Measurements from ENCODE around the gene HIP1R. TPM values are rescaled to one million over a fixed set of nuclear protein-coding genes. Genes with fewer than 3 reads are reported as not detected.

HIP1R gene
- polyA plus RNA-seq, 1 experiment: 12.8 TPM

GRCh38 chr12:122858591-122859302 is 23.5 kb downstream of the HIP1R start:
- TF ChIP-seq, protein P1, sequence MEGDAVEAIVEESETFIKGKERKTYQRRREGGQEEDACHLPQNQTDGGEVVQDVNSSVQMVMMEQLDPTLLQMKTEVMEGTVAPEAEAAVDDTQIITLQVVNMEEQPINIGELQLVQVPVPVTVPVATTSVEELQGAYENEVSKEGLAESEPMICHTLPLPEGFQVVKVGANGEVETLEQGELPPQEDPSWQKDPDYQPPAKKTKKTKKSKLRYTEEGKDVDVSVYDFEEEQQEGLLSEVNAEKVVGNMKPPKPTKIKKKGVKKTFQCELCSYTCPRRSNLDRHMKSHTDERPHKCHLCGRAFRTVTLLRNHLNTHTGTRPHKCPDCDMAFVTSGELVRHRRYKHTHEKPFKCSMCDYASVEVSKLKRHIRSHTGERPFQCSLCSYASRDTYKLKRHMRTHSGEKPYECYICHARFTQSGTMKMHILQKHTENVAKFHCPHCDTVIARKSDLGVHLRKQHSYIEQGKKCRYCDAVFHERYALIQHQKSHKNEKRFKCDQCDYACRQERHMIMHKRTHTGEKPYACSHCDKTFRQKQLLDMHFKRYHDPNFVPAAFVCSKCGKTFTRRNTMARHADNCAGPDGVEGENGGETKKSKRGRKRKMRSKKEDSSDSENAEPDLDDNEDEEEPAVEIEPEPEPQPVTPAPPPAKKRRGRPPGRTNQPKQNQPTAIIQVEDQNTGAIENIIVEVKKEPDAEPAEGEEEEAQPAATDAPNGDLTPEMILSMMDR (IDR thresholded peaks at IDR 0.05; ENCODE audit: insufficient read depth, low read depth, low read length): no peak
- Histone ChIP-seq H3K27me3 (ENCODE audit: control insufficient read depth, insufficient read depth, low read length) (no peaks in the 10 kb centered on the region), H3K36me3 (ENCODE audit: control insufficient read depth, insufficient read depth, low read length) (peaks cover 2% of the 10 kb centered on the region; the same call in 1 of the 2 replicates), H3K4me3 (ENCODE audit: low read depth, low read length) (no peak overlapping the region)
- ChIA-PET POLR2A (no interaction called here), CTCF (interaction anchor here (0.8 to 11.1 kb wide), 9 partner anchors 11 to 539 kb away, joined by 3 to 275 read pairs (median 21); no protein-coding TSS in a partner anchor)
- DNase-seq (ENCODE audit: low read depth): no peak

DNA sequence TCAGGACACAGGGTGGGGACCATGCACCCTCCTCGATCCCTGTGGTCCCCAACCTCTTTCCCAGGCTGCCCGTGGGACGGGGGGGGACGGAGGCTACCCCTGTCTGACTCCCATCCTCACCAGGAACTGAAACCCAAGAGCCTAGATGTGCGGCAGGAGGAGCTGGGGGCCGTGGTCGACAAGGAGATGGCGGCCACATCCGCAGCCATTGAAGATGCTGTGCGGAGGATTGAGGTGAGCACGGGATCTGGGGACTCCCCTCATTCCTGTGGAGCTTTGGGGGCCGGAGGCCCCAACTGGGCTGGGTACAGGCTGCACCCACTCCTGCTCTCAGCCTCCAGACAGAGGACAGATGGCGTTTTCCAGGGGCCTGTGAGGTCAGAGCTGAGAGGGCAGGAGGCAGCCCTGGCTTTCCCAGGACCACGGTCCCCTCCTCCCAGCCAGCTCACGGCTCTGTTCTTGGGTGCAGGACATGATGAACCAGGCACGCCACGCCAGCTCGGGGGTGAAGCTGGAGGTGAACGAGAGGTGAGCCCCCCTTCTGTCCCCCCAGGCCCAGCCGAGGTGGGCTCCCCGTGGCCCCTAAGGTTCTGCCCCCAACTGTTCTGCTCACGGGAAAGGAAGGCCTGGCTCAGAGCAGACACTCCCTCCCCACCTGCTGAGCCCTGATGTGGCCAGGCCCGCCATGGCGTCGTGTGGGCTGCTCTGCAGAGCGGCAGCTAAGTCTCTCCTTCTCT is 24.2 kb downstream of the HIP1R start:
- peaks cover 3% of the 10 kb centered on the region for H3K36me3 ChIP-seq (ENCODE audit: control insufficient read depth, insufficient read depth, low read length)
- no peak for DNase-seq (ENCODE audit: low read depth)
- H3K4me3 ChIP-seq (ENCODE audit: low read depth, low read length): no peak overlapping the region
- H3K27me3 ChIP-seq (ENCODE audit: control insufficient read depth, insufficient read depth, low read length): no peaks in the 10 kb centered on the region
- TF ChIP-seq, protein P1 (IDR thresholded peaks at IDR 0.05; ENCODE audit: insufficient read depth, low read depth, low read length): no peak
- POLR2A ChIA-PET: no interaction called here
- CTCF ChIA-PET: interaction anchor here (0.7 to 11.1 kb wide), 14 partner anchors 11 to 538 kb away, joined by 3 to 275 read pairs (median 7); partner anchors contain the start of gene ABCB9

GRCh38 chr12:122860040-122860853 is 25.0 kb downstream of the HIP1R start:
- POLR2A ChIA-PET: no interaction called here
- H3K4me3 ChIP-seq (ENCODE audit: low read depth, low read length): no peak overlapping the region
- CTCF ChIA-PET: interaction anchor here (0.5 to 11.1 kb wide), 28 partner anchors 8 to 537 kb away, joined by 3 to 275 read pairs (median 4); partner anchors contain the start of genes ABCB9 and OGFOD2
- peaks cover 7% of the 10 kb centered on the region for H3K36me3 ChIP-seq (ENCODE audit: control insufficient read depth, insufficient read depth, low read length)
- no peaks in the 10 kb centered on the region for H3K27me3 ChIP-seq (ENCODE audit: control insufficient read depth, insufficient read depth, low read length)
- TF ChIP-seq, protein P1 (IDR thresholded peaks at IDR 0.05; ENCODE audit: insufficient read depth, low read depth, low read length): peak; percentile 92
- no peak for DNase-seq (ENCODE audit: low read depth)

DNA sequence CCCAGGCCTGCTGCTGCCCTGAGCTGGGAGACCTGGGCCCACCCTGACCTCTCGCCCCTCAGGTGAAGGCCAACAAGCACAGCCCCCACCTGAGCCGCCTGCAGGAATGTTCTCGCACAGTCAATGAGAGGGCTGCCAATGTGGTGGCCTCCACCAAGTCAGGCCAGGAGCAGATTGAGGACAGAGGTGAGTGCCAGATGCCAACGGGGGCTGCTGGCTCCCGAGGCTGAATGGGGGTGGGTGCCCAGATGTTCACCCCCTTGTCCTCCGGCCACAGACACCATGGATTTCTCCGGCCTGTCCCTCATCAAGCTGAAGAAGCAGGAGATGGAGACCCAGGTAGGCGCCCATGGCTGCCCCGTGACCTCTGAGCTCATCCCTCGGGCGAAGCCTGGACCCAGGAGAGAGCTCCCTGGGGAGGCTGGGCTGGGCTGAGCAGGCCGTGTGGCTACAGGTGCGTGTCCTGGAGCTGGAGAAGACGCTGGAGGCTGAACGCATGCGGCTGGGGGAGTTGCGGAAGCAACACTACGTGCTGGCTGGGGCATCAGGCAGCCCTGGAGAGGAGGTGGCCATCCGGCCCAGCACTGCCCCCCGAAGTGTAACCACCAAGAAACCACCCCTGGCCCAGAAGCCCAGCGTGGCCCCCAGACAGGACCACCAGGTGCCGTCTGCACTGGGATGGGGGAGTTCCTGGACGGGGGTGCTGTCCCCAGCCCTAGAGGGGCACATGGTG is 25.8 kb downstream of the HIP1R start:
- ChIA-PET POLR2A (no interaction called here), CTCF (interaction anchor here (0.5 to 11.1 kb wide), 27 partner anchors 9 to 397 kb away, joined by 3 to 275 read pairs (median 4); partner anchors contain the start of genes ABCB9, ARL6IP4 and OGFOD2)
- H3K36me3 ChIP-seq (ENCODE audit: control insufficient read depth, insufficient read depth, low read length): peaks cover 9% of the 10 kb centered on the region
- no peak overlapping the region for H3K4me3 ChIP-seq (ENCODE audit: low read depth, low read length)
- no peak for DNase-seq (ENCODE audit: low read depth)
- TF ChIP-seq, protein P1 (IDR thresholded peaks at IDR 0.05; ENCODE audit: insufficient read depth, low read depth, low read length): no peak
- no peaks in the 10 kb centered on the region for H3K27me3 ChIP-seq (ENCODE audit: control insufficient read depth, insufficient read depth, low read length)
